Caco-2 (cell line): ENCODE measurements around the gene SMDT1. TPM values are rescaled to one million over a fixed set of nuclear protein-coding genes. Genes with fewer than 3 reads are reported as not detected.
"Not testable (repeated sequence)": the region's sequence is repeated elsewhere in the genome, so short reads cannot be mapped to it uniquely, and the experiment has no call there.

ENCODE experiments used
- BruUV-seq: library from RNA; stranded (reverse); fragments of 400-500 nt; replicated peaks from 2 replicates; lab custom pipeline; 2021; lab: Mats Ljungman, UMichigan
- CTCF ChIA-PET: fragments of 300-600 bp; sonication (Branson Sonifier 250); formaldehyde crosslinking; loops from one replicate; lab custom pipeline; 2022; ENCODE audit warnings: antibody characterized with exemption; lab: Charles Lee
- POLR2A ChIA-PET: fragments of 300-600 bp; sonication (Branson Sonifier 250); formaldehyde crosslinking; loops from one replicate; lab custom pipeline; 2022; ENCODE audit warnings: antibody characterized with exemption; lab: Charles Lee
- DNase-seq, 2 experiments: peaks; one replicate each; pipeline versions ENCODE4 v3.0.0 to v3.0.0-alpha.2; 2020 to 2022
- H3K27me3 ChIP-seq: replicated peaks from 2 replicates; pipeline ENCODE4 v1.6.0; 2011; ENCODE audit warnings: low read length; ENCODE audit not compliant: control insufficient read depth, insufficient read depth
- H3K36me3 ChIP-seq: 2 replicates; pipeline ENCODE4 v1.5.1; 2011; ENCODE audit warnings: low read length; ENCODE audit not compliant: control insufficient read depth, insufficient read depth
- H3K4me1 ChIP-seq: fragments of 250-450 bp; sonication (Bioruptor Pico); 2 replicates; pipeline ENCODE4 v1.5.1; 2020; ENCODE audit warnings: mild to moderate bottlenecking
- H3K4me3 ChIP-seq: 2 replicates; pipeline ENCODE4 v1.5.1; 2011; ENCODE audit warnings: low read depth, mild to moderate bottlenecking, control low read depth, low read length
- H3K9me3 ChIP-seq: fragments of 250-450 bp; sonication (Bioruptor Pico); 2 replicates; pipeline ENCODE4 v1.5.1; 2020; ENCODE audit warnings: mild to moderate bottlenecking, moderate library complexity
- H3K27ac Mint-ChIP-seq: one replicate; pipeline ENCODE4 v1.8.0; 2022; ENCODE audit warnings: mixed read lengths; ENCODE audit not compliant: unreplicated experiment
- H3K27me3 Mint-ChIP-seq: one replicate; pipeline ENCODE4 v1.8.0; 2022; ENCODE audit warnings: mixed read lengths; ENCODE audit not compliant: insufficient read depth, unreplicated experiment
- H3K36me3 Mint-ChIP-seq: one replicate; pipeline ENCODE4 v1.8.0; 2022; ENCODE audit warnings: mild to moderate bottlenecking, mixed read lengths; ENCODE audit not compliant: insufficient read depth, unreplicated experiment
- H3K4me1 Mint-ChIP-seq: one replicate; pipeline ENCODE4 v1.8.0; 2022; ENCODE audit warnings: low read depth, mixed read lengths; ENCODE audit not compliant: unreplicated experiment
- H3K4me3 Mint-ChIP-seq: one replicate; pipeline ENCODE4 v1.8.0; 2022; ENCODE audit warnings: mild to moderate bottlenecking, moderate library complexity, mixed read lengths; ENCODE audit not compliant: unreplicated experiment
- H3K9me3 Mint-ChIP-seq: one replicate; pipeline ENCODE4 v1.8.0; 2022; ENCODE audit warnings: mixed read lengths; ENCODE audit not compliant: unreplicated experiment
- intact Hi-C: fragments of 100-400 bp; cut with micrococcal nuclease; formaldehyde crosslinking; loops from one replicate; pipeline ENCODE4 v1.10.0; 2022; ENCODE audit not compliant: unreplicated experiment
- total RNA-seq: library from RNA; stranded (reverse); gene quantifications from 2 replicates; pipeline ENCODE4 v1.2.3, GENCODE V29; 2022
- TF ChIP-seq, protein P1 (sequence below), 2 experiments: fragments of 200-600 bp in 1 of 2; IDR thresholded peaks; 1 replicate in 1 of 2; 2 replicates in 1 of 2; pipeline versions ENCODE4 v1.5.1 to v1.8.0; 2011 to 2022; ENCODE audit warnings: antibody characterized with exemption in 1 of 2, control low read depth in 1 of 2, inconsistent platforms in 1 of 2, low read depth in 1 of 2, low read length in 1 of 2, mild to moderate bottlenecking in 1 of 2, moderate library complexity in 1 of 2; ENCODE audit not compliant: insufficient read depth in 1 of 2, severe bottlenecking in 1 of 2, unreplicated experiment in 1 of 2

Gene SMDT1
- total RNA-seq, 1 experiment from 2014 or later, result 68.6 TPM

- H3K4me3 ChIP-seq, POLR2A ChIA-PET, H3K27me3 ChIP-seq, H3K9me3 ChIP-seq, intact Hi-C loops, H3K36me3 ChIP-seq, H3K27me3 Mint-ChIP-seq, H3K4me1 Mint-ChIP-seq, CTCF ChIA-PET, H3K27ac Mint-ChIP-seq, BruUV-seq, H3K4me3 Mint-ChIP-seq, H3K4me1 ChIP-seq, H3K9me3 Mint-ChIP-seq, DNase-seq: not testable (repeated sequence)
- H3K36me3 Mint-ChIP-seq, result peaks cover 22% of the 10 kb centered on the region
These were observed 49.5 kb downstream of the SMDT1 start for GRCh38 chr22:42128776-42129694.

DNA sequence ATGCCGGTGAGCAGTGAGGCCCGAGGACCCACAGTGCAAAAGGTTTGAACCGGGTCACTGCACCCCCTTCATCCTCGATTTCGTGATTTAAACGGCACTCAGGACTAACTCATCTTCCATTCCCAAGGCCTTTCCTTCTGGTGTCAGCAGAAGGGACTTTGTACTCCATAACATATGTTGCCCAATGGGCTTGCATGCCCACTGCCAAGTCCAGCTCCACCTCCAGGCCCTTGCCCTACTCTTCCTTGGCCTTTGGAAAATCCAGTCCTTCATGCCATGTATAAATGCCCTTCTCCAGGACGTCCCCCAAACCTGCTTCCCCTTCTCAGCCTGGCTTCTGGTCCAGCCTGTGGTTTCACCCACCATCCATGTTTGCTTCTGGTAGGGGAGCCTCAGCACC is 50.7 kb downstream of the SMDT1 start:
- H3K4me3 ChIP-seq, H3K27me3 Mint-ChIP-seq, H3K27ac Mint-ChIP-seq, H3K9me3 ChIP-seq, intact Hi-C loops, H3K36me3 ChIP-seq, H3K27me3 ChIP-seq, CTCF ChIA-PET, H3K4me1 ChIP-seq, DNase-seq, POLR2A ChIA-PET, H3K9me3 Mint-ChIP-seq, H3K4me1 Mint-ChIP-seq, BruUV-seq, H3K4me3 Mint-ChIP-seq: not testable (repeated sequence)
- H3K36me3 Mint-ChIP-seq, result peaks cover 22% of the 10 kb centered on the region

DNA sequence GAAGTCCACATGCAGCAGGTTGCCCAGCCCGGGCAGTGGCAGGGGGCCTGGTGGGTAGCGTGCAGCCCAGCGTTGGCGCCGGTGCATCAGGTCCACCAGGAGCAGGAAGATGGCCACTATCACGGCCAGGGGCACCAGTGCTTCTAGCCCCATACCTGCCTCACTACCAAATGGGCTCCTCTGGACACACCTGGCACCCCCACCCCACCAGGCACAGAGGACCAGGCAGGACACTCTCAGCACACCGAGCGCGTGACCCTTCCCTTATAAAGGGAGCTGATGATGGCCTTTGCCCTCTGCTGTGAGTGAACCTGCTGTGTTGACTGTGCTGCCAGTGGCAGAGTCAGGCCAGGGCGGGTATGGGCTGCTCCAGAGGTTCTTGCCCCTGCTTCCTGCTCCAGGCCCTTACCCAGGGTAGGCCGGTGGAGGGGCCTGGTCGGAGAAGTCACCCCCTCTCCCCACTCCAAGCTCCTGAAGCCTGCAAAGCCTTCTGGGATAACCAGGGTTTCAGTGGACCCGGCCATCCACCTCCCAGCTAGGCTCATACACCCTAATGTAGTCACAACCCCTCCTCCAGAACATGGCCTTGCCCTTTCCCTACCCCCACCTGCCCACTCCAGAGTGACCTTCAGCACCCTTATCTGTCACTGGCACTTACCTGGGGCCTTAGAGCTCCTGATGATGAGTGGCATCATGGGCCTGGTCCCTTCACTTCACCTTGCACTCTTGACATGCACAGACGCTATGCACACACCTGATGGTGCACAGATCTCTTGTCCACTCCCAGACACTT is 51.3 kb downstream of the SMDT1 start, which contains the start of gene CYP2D6:
CYP2D6 (minus strand) TSS at position 172 of the 793 bp plus-strand sequence; CDS start at position 153, 19 bp downstream.
- H3K4me3 ChIP-seq, BruUV-seq, H3K9me3 Mint-ChIP-seq, H3K27me3 Mint-ChIP-seq, intact Hi-C loops, H3K9me3 ChIP-seq, H3K27ac Mint-ChIP-seq, H3K4me3 Mint-ChIP-seq, H3K4me1 Mint-ChIP-seq, H3K27me3 ChIP-seq, CTCF ChIA-PET, H3K36me3 ChIP-seq, DNase-seq, POLR2A ChIA-PET, H3K4me1 ChIP-seq: not testable (repeated sequence)
- H3K36me3 Mint-ChIP-seq, result peaks cover 22% of the 10 kb centered on the region

DNA sequence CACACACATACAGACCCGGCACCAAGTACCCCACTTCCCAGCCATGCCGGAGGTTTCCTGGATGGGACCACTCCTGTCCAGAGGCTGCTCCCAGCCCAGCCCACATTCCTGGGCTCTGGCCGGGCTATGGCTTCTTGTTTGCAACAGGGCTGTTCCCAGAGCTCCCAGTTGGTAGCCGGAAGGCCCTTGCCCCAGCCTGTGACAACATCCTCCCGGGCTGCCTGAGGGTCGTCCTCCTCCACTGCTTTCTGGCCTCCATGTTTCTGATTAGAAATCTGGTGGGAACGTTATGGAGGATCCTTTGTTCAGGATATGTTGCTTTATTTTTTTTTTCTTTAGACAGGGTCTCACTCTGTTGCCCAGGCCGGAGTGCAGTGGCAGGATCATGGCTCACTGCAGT is 52.1 kb downstream of the SMDT1 start:
- no TSS peak for BruUV-seq
- intact Hi-C loops, result no loop called here
- no peak for DNase-seq
- no peak overlapping the region for H3K4me3 Mint-ChIP-seq
- no peak overlapping the region for H3K27ac Mint-ChIP-seq
- H3K9me3 Mint-ChIP-seq, result no peaks in the 10 kb centered on the region
- H3K27me3 ChIP-seq, result no peaks in the 10 kb centered on the region
- H3K4me1 ChIP-seq, result no peaks in the 10 kb centered on the region
- no peaks in the 10 kb centered on the region for H3K27me3 Mint-ChIP-seq
- ChIA-PET CTCF (interaction anchor here (1.2 kb wide), 1 partner anchor 41 kb away, joined by 3 read pairs; the partner anchor contains the start of gene NDUFA6), POLR2A (no interaction called here)
- no peaks in the 10 kb centered on the region for H3K36me3 ChIP-seq
- no peaks in the 10 kb centered on the region for H3K4me1 Mint-ChIP-seq
- H3K9me3 ChIP-seq, result no peaks in the 10 kb centered on the region
- no peak overlapping the region for H3K4me3 ChIP-seq
- H3K36me3 Mint-ChIP-seq, result peaks cover 22% of the 10 kb centered on the region
- TF ChIP-seq, protein P1, sequence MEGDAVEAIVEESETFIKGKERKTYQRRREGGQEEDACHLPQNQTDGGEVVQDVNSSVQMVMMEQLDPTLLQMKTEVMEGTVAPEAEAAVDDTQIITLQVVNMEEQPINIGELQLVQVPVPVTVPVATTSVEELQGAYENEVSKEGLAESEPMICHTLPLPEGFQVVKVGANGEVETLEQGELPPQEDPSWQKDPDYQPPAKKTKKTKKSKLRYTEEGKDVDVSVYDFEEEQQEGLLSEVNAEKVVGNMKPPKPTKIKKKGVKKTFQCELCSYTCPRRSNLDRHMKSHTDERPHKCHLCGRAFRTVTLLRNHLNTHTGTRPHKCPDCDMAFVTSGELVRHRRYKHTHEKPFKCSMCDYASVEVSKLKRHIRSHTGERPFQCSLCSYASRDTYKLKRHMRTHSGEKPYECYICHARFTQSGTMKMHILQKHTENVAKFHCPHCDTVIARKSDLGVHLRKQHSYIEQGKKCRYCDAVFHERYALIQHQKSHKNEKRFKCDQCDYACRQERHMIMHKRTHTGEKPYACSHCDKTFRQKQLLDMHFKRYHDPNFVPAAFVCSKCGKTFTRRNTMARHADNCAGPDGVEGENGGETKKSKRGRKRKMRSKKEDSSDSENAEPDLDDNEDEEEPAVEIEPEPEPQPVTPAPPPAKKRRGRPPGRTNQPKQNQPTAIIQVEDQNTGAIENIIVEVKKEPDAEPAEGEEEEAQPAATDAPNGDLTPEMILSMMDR (IDR thresholded peaks at IDR 0.05; ENCODE audit: insufficient read depth in 1 of 2, low read depth in 1 of 2, low read length in 1 of 2, severe bottlenecking in 1 of 2, unreplicated experiment in 1 of 2), result no peak
